GM06990 (cell line): ENCODE results near the gene RASSF10.

Experiments used
- DNase-seq: peaks from one replicate; pipeline ENCODE4 v3.0.0-alpha.2; 2011; ENCODE audit not compliant: insufficient read length; ENCODE audit errors: extremely low read depth
- H3K27me3 ChIP-seq: replicated peaks from 2 replicates; pipeline ENCODE4 v1.6.0; 2011; ENCODE audit warnings: low read length; ENCODE audit not compliant: control insufficient read depth, insufficient read depth
- H3K36me3 ChIP-seq: 2 replicates; pipeline ENCODE4 v1.5.1; 2011; ENCODE audit warnings: low read length; ENCODE audit not compliant: control insufficient read depth, insufficient read depth
- H3K4me3 ChIP-seq: replicated peaks from 2 replicates; pipeline ENCODE4 v1.5.1; 2011; ENCODE audit warnings: low read depth, mild to moderate bottlenecking, control low read depth, low read length
- CTCF ChIP-seq: IDR thresholded peaks from 2 replicates; pipeline ENCODE4 v1.5.1; 2011; ENCODE audit warnings: low read length, control low read depth, mild to moderate bottlenecking, inconsistent platforms; ENCODE audit not compliant: insufficient read depth, poor library complexity, severe bottlenecking

The RASSF10 gene

GRCh38 chr11:13053255-13053917, 44.3 kb downstream of the RASSF10 start:
- no peak for DNase-seq
- no peak for TF ChIP-seq CTCF
- H3K27me3 ChIP-seq: no peaks in the 10 kb centered on the region; the same call in 1 of the 2 replicates
- H3K36me3 ChIP-seq: no peaks in the 10 kb centered on the region
- H3K4me3 ChIP-seq: no peak overlapping the region

- TF ChIP-seq CTCF: no peak
- no peaks in the 10 kb centered on the region for H3K36me3 ChIP-seq
- no peaks in the 10 kb centered on the region; the same call in 1 of the 2 replicates for H3K27me3 ChIP-seq
- DNase-seq: no peak
- no peak overlapping the region for H3K4me3 ChIP-seq
Observed at GRCh38 chr11:13054278-13054677, 45.2 kb downstream of the RASSF10 start.

GRCh38 chr11:13055200-13055599, 46.1 kb downstream of the RASSF10 start:
- TF ChIP-seq CTCF: no peak
- no peak overlapping the region for H3K4me3 ChIP-seq

GRCh38 chr11:13061294-13061990, 52.3 kb downstream of the RASSF10 start:
- H3K27me3 ChIP-seq: no peaks in the 10 kb centered on the region
- TF ChIP-seq CTCF: no peak
- H3K36me3 ChIP-seq: no peaks in the 10 kb centered on the region
- no peak overlapping the region for H3K4me3 ChIP-seq
- no peak for DNase-seq

More at GRCh38 chr11:13055200-13055599, 46.1 kb downstream of the RASSF10 start:
- no peak for DNase-seq
- Histone ChIP-seq H3K36me3 (no peaks in the 10 kb centered on the region), H3K27me3 (no peaks in the 10 kb centered on the region; the same call in 1 of the 2 replicates)
